ENCODE results near the gene FBN1.

The FBN1 gene

GRCh38 chr15:48547286-48547685 is 98.2 kb downstream of the FBN1 start:
- no peak for DNase-seq

- no peak for DNase-seq
These were observed 99.2 kb downstream of the FBN1 start for GRCh38 chr15:48546296-48546695.

- DNase-seq, result no peak
These were observed 100.7 kb downstream of the FBN1 start for GRCh38 chr15:48544778-48545177.

- no peak for DNase-seq
These were observed 103.9 kb downstream of the FBN1 start for GRCh38 chr15:48541341-48542278.

GRCh38 chr15:48540756-48541155 is 104.8 kb downstream of the FBN1 start:
- no peak for DNase-seq

- no peak for DNase-seq
These were observed 106.6 kb downstream of the FBN1 start for GRCh38 chr15:48538941-48539340.

- DNase-seq, result no peak
These were observed 108.0 kb downstream of the FBN1 start for GRCh38 chr15:48537271-48538113.

- no peak for DNase-seq
These were observed 108.8 kb downstream of the FBN1 start for GRCh38 chr15:48536681-48537091.

- no peak for DNase-seq
These were observed 111.5 kb downstream of the FBN1 start for GRCh38 chr15:48533982-48534381.

GRCh38 chr15:48532946-48533345 is 112.6 kb downstream of the FBN1 start:
- no peak for DNase-seq

GRCh38 chr15:48530528-48530927 is 115.0 kb downstream of the FBN1 start:
- DNase-seq, result no peak

- no peak for DNase-seq
These were observed 116.6 kb downstream of the FBN1 start for GRCh38 chr15:48528921-48529320.

- DNase-seq, result no peak
These were observed 118.0 kb downstream of the FBN1 start for GRCh38 chr15:48527517-48527916.

GRCh38 chr15:48522911-48523310 is 122.6 kb downstream of the FBN1 start:
- no peak for DNase-seq

GRCh38 chr15:48522123-48522522 is 123.4 kb downstream of the FBN1 start:
- DNase-seq, result no peak

- no peak for DNase-seq
These were observed 124.9 kb downstream of the FBN1 start for GRCh38 chr15:48520376-48521155.

GRCh38 chr15:48516121-48516520 is 129.4 kb downstream of the FBN1 start:
- no peak for DNase-seq

GRCh38 chr15:48515500-48515899 is 130.0 kb downstream of the FBN1 start:
- DNase-seq, result no peak

GRCh38 chr15:48514103-48514816 is 131.2 kb downstream of the FBN1 start:
- DNase-seq, result no peak

- DNase-seq, result no peak
These were observed 134.5 kb downstream of the FBN1 start for GRCh38 chr15:48510976-48511375.

GRCh38 chr15:48507416-48508065 is 138.0 kb downstream of the FBN1 start:
- DNase-seq, result peak; percentile 15

GRCh38 chr15:48505067-48505466 is 140.4 kb downstream of the FBN1 start:
- no peak for DNase-seq

Measured in NCI-H1694 (cell line).